Spleen (tissue), 7 donors: ENCODE measurements around the gene TMEM63C.

Experiments
- POLR2A ChIP-seq, 3 donors: fragments of 450-650 bp; IDR thresholded peaks; one replicate each; pipeline ENCODE4 v1.5.1; 2017; ENCODE audit warnings: antibody characterized with exemption in 3 of 3, mild to moderate bottlenecking in 1 of 3
- TF ChIP-seq, protein P1 (sequence below), 11 experiments: fragments of 200-600 bp in 7 of 11; fragments of 450-650 bp in 4 of 11; sonication (generic) in 4 of 11; IDR thresholded peaks in 8 of 11; conservative IDR thresholded peaks in 3 of 11; 1 replicate in 7 of 11; 2 replicates in 4 of 11; pipeline versions ENCODE4 v1.4.0 to v1.8.0; 2016 to 2021; ENCODE audit warnings: antibody characterized with exemption in 11 of 11, inconsistent platforms in 4 of 11, mild to moderate bottlenecking in 1 of 11
- donor health status: DM: no; HTN: no; CAD: no; lungs with moderate emphysema.
- donor health status: DM: no; HTN: no; CAD: no.
- donor health status: DM: no; HTN: no; CAD: no.

DNA sequence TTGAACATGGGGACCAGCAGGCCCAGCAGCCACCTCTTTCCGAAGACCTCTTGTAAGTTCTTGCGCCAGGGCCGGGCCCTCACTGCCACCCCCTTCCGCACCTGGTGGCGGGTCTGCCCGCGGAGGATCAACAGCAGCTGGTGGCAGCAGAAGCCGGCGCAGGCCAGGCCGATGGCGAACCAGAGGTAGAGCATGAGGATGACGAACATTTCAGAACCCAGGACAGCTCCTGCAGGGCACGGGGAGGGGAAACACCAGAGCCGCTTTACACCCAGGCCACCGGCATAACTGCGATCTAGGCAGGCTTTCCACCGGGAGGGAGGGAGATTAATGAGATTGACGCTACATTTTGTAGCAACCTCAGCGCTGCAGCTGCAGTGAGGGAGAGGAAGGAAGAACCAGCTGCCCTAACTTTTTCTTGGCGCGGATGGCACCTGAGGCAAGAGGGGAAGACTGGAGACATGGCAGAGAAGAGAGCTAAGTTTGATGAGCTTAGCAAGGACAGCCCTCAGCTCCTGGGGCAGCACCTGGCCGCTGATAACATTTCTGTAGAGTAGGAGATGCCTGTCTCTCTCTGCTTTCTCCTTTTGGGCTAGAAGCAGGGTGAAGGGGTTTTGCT lies 47.8 kb upstream of the TMEM63C start:
- TF ChIP-seq, protein P1, sequence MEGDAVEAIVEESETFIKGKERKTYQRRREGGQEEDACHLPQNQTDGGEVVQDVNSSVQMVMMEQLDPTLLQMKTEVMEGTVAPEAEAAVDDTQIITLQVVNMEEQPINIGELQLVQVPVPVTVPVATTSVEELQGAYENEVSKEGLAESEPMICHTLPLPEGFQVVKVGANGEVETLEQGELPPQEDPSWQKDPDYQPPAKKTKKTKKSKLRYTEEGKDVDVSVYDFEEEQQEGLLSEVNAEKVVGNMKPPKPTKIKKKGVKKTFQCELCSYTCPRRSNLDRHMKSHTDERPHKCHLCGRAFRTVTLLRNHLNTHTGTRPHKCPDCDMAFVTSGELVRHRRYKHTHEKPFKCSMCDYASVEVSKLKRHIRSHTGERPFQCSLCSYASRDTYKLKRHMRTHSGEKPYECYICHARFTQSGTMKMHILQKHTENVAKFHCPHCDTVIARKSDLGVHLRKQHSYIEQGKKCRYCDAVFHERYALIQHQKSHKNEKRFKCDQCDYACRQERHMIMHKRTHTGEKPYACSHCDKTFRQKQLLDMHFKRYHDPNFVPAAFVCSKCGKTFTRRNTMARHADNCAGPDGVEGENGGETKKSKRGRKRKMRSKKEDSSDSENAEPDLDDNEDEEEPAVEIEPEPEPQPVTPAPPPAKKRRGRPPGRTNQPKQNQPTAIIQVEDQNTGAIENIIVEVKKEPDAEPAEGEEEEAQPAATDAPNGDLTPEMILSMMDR (IDR thresholded peaks at IDR 0.05 in 8 of 11, conservative IDR thresholded peaks at IDR 0.05 in 3 of 11) = no peak
- TF ChIP-seq POLR2A (IDR thresholded peaks at IDR 0.05) = no peak
